SK-N-SH (cell line): ENCODE measurements around the gene SNRNP35. TPM values are rescaled to one million over a fixed set of nuclear protein-coding genes. Genes with fewer than 3 reads are reported as not detected.

Source experiments
- polyA plus RNA-seq, 3 experiments: library from polyadenylated mRNA; depleted of rRNA; stranded (reverse); fragments of >200 nt; gene quantifications; 2 replicates each; pipeline ENCODE4 v1.2.3, GENCODE V29; 2012
- small RNA-seq, 7 experiments: library from RNA; depleted of rRNA; stranded (forward); fragments of <200 nt; gene quantifications; one replicate each; pipeline ENCODE3, GENCODE V24; 2012

Gene SNRNP35
- polyA plus RNA-seq, 1 of the 3 experiments (the other 2 are of a cell fraction): 13.1 TPM

Small RNA genes within 50 kb of the gene (small RNA-seq; reads per million reads assigned to genes)
- 0 reads per million in 7 experiments for gene AC145423.2

Other genes starting within 250 kb of the SNRNP35 start
- 8.2 and 9.0 TPM in 2 replicates for gene MPHOSPH9, start 225.0 kb upstream of the SNRNP35 start, polyA plus RNA-seq (2012; rRNA removed)
- 6.6 and 7.5 TPM in 2 replicates for gene MTRFR, start 224.7 kb upstream of the SNRNP35 start, polyA plus RNA-seq (2012; rRNA removed)
- 208 and 231 TPM in 2 replicates for gene CDK2AP1, start 186.3 kb upstream of the SNRNP35 start, polyA plus RNA-seq (2012; rRNA removed)
- gene SBNO1, start 93.3 kb upstream of the SNRNP35 start, polyA plus RNA-seq (2012; rRNA removed): 4.5 and 5.5 TPM in 2 replicates
- 29.7 and 37.6 TPM in 2 replicates for gene KMT5A, start 74.0 kb upstream of the SNRNP35 start, polyA plus RNA-seq (2012; rRNA removed)
- 5.0 and 5.2 TPM in 2 replicates for gene RILPL2, start 21.5 kb upstream of the SNRNP35 start, polyA plus RNA-seq (2012; rRNA removed)
- 26.8 and 32.6 TPM in 2 replicates for gene RILPL1, start 75.6 kb downstream of the SNRNP35 start, polyA plus RNA-seq (2012; rRNA removed)
- 113 and 120 TPM in 2 replicates for gene TMED2, start 126.4 kb downstream of the SNRNP35 start, polyA plus RNA-seq (2012; rRNA removed)
- gene DDX55, start 144.0 kb downstream of the SNRNP35 start, polyA plus RNA-seq (2012; rRNA removed): 25.8 and 32.0 TPM in 2 replicates
- 64.2 and 90.5 TPM in 2 replicates for gene EIF2B1, start 175.5 kb downstream of the SNRNP35 start, polyA plus RNA-seq (2012; rRNA removed)
- 22.4 and 39.6 TPM in 2 replicates for gene GTF2H3, start 175.7 kb downstream of the SNRNP35 start, polyA plus RNA-seq (2012; rRNA removed)
- 7.1 and 9.1 TPM in 2 replicates for gene TCTN2, start 213.0 kb downstream of the SNRNP35 start, polyA plus RNA-seq (2012; rRNA removed)